HG03045 (cell line): Measurements from ENCODE around the gene FARSA.
"Not testable (repeated sequence)": the region's sequence is repeated elsewhere in the genome, so short reads cannot be mapped to it uniquely, and the experiment has no call there.

Experiments used
- ATAC-seq: cut with Tn5 transposase; IDR thresholded peaks from one replicate; pipeline ENCODE4 v1.9.1; 2021; ENCODE audit warnings: mild to moderate bottlenecking, moderate library complexity; ENCODE audit not compliant: unreplicated experiment

Gene FARSA

GRCh38 chr19:12933287-12934072 lies at the start of gene FARSA:
FARSA (minus strand) TSS chr19:12933711; CDS start chr19:12933696, 15 bp downstream.
- peak; percentile 36 for ATAC-seq

GRCh38 chr19:12983091-12983490 lies 49.6 kb upstream of the FARSA start:
- ATAC-seq: no peak

- ATAC-seq: no peak
Observed at GRCh38 chr19:12982648-12983047, 49.1 kb upstream of the FARSA start.

- ATAC-seq: no peak
Observed at GRCh38 chr19:12979974-12980373, 46.5 kb upstream of the FARSA start.

GRCh38 chr19:12976109-12976508 lies 42.6 kb upstream of the FARSA start:
- not testable (repeated sequence) for ATAC-seq

GRCh38 chr19:12975221-12975741 lies 41.8 kb upstream of the FARSA start:
- no peak for ATAC-seq

GRCh38 chr19:12974301-12975220 lies 41.0 kb upstream of the FARSA start:
- no peak for ATAC-seq

GRCh38 chr19:12973236-12973635 lies 39.7 kb upstream of the FARSA start:
- ATAC-seq: no peak

- ATAC-seq: no peak
Observed at GRCh38 chr19:12970070-12970820, 36.7 kb upstream of the FARSA start.

- no peak for ATAC-seq
Observed at GRCh38 chr19:12969292-12969988, 35.9 kb upstream of the FARSA start, which contains the start of gene DAND5. DAND5 (plus strand) TSS chr19:12969576; CDS start chr19:12969661, 85 bp downstream.

GRCh38 chr19:12967907-12968306 lies 34.4 kb upstream of the FARSA start:
- no peak for ATAC-seq

- no peak for ATAC-seq
Observed at GRCh38 chr19:12965812-12966135, 32.3 kb upstream of the FARSA start.

GRCh38 chr19:12965017-12965811 lies 31.7 kb upstream of the FARSA start:
- no peak for ATAC-seq

GRCh38 chr19:12959481-12959880 lies 26.0 kb upstream of the FARSA start:
- no peak for ATAC-seq

- not testable (repeated sequence) for ATAC-seq
Observed at GRCh38 chr19:12957389-12957952, 24.0 kb upstream of the FARSA start.

GRCh38 chr19:12956446-12957388 lies 23.2 kb upstream of the FARSA start, which contains the start of gene GADD45GIP1:
GADD45GIP1 (minus strand) TSS chr19:12957223; CDS start chr19:12957212, 11 bp downstream.
- peak; percentile 71 for ATAC-seq

GRCh38 chr19:12955996-12956395 lies 22.5 kb upstream of the FARSA start:
- no peak for ATAC-seq

- not testable (repeated sequence) for ATAC-seq
Observed at GRCh38 chr19:12955575-12955974, 22.1 kb upstream of the FARSA start.
